ENCODE data around the gene EXOC1. TPM values are rescaled to one million over a fixed set of nuclear protein-coding genes. Genes with fewer than 3 reads are reported as not detected.

Gene EXOC1
- total RNA-seq, 1 experiment from 2014 or later: 21.2 TPM

GRCh38 chr4:55827582-55827981 lies 25.9 kb upstream of the EXOC1 start:
- no CpG with 5 or more reads among the region's 2 CpGs for WGBS (ENCODE audit: extremely low coverage, insufficient read length, low lambda C conversion rate)
- Histone ChIP-seq H3K4me2 (ENCODE audit: insufficient read depth, insufficient read length, low read length) (no peak overlapping the region), H3K9ac (ENCODE audit: extremely low read depth, insufficient read length, low read length) (no peak overlapping the region), H4K20me1 (ENCODE audit: control insufficient read depth, insufficient read depth, insufficient read length) (no peaks in the 10 kb centered on the region), H3T11ph (ENCODE audit: low read length) (no peak overlapping the region), H4K91ac (ENCODE audit: insufficient read length, low read depth, low read length) (no peak overlapping the region), H3K79me1 (ENCODE audit: insufficient read depth, low read depth, low read length, poor library complexity, severe bottlenecking) (no peaks in the 10 kb centered on the region), H4K8ac (replicated peaks; ENCODE audit: insufficient read length, low read depth, low read length) (no peak overlapping the region), H2BK12ac (ENCODE audit: insufficient read length, low read depth, low read length) (no peak overlapping the region), H2BK15ac (ENCODE audit: low read depth, low read length) (no peak overlapping the region), H3K4me1 (ENCODE audit: insufficient read depth, low read length) (no peaks in the 10 kb centered on the region), H3K56ac (ENCODE audit: insufficient read length, low read depth, low read length) (no peak overlapping the region), H2BK120ac (ENCODE audit: low read depth, low read length, poor library complexity, severe bottlenecking) (no peak overlapping the region), H3K18ac (ENCODE audit: insufficient read length, low read depth, low read length) (no peak overlapping the region), H3K23ac (ENCODE audit: insufficient read length, low read depth, low read length) (no peak overlapping the region), H3K27me3 (ENCODE audit: insufficient read depth, low read length) (no peaks in the 10 kb centered on the region), H2BK5ac (ENCODE audit: insufficient read length, low read length) (no peak overlapping the region), H3K27ac (ENCODE audit: insufficient read length, low read depth, low read length) (no peak overlapping the region), H4K5ac (ENCODE audit: insufficient read length, low read depth, low read length) (no peak overlapping the region), H3K79me2 (ENCODE audit: insufficient read depth, low read length) (no peaks in the 10 kb centered on the region), H3K9me3 (ENCODE audit: control insufficient read depth, low read depth, low read length) (no peaks in the 10 kb centered on the region), H2AFZ (ENCODE audit: low read length) (no peak overlapping the region), H3K14ac (ENCODE audit: insufficient read depth, low read length) (no peak overlapping the region), H3K4ac (ENCODE audit: low read depth, low read length) (no peak overlapping the region), H2AK5ac (ENCODE audit: insufficient read length, low read length) (no peak overlapping the region), H2BK20ac (ENCODE audit: low read depth, low read length, poor library complexity, severe bottlenecking) (no peak overlapping the region), H3K23me2 (ENCODE audit: insufficient read length, low read depth, low read length, poor library complexity, severe bottlenecking) (no peaks in the 10 kb centered on the region)
- H3K27ac Mint-ChIP-seq: no peak overlapping the region
- no peak; the same call in 2 of the 3 replicates for TF ChIP-seq CTCF (conservative IDR thresholded peaks at IDR 0.05)
- H3K36me3 Mint-ChIP-seq (ENCODE audit: insufficient read depth in 1 of 3, low read depth in 3 of 3): no peaks in the 10 kb centered on the region
- H3K27me3 Mint-ChIP-seq (ENCODE audit: low read depth): peaks cover 17% of the 10 kb centered on the region
- no peaks in the 10 kb centered on the region for H3K4me1 Mint-ChIP-seq
- H3K9me3 Mint-ChIP-seq: no peaks in the 10 kb centered on the region
- no peak overlapping the region for H3K4me3 Mint-ChIP-seq
- DNase-seq: no peak
